GM19455 (cell line): Measurements from ENCODE around the gene SNX15.

Experiments used
- ATAC-seq: cut with Tn5 transposase; IDR thresholded peaks from one replicate; pipeline ENCODE4 v1.9.1; 2021; ENCODE audit not compliant: unreplicated experiment

The SNX15 gene

GRCh38 chr11:65055538-65055937 lies 28.3 kb downstream of the SNX15 start:
- no peak for ATAC-seq

GRCh38 chr11:65056999-65057398 lies 29.8 kb downstream of the SNX15 start:
- no peak for ATAC-seq

GRCh38 chr11:65057526-65057925 lies 30.3 kb downstream of the SNX15 start:
- ATAC-seq: no peak

- ATAC-seq: no peak
Measured at GRCh38 chr11:65058012-65058411, 30.8 kb downstream of the SNX15 start.

GRCh38 chr11:65058419-65059054 lies 31.3 kb downstream of the SNX15 start, which contains the start of gene NAALADL1:
NAALADL1 (minus strand) TSS chr11:65058553; CDS start chr11:65058521, 32 bp downstream.
- no peak for ATAC-seq

GRCh38 chr11:65059523-65059922 lies 32.3 kb downstream of the SNX15 start:
- ATAC-seq: no peak

- ATAC-seq: no peak
Measured at GRCh38 chr11:65059959-65060824, 33.0 kb downstream of the SNX15 start.

- ATAC-seq: no peak
Measured at GRCh38 chr11:65060913-65061408, 33.7 kb downstream of the SNX15 start.

- no peak for ATAC-seq
Measured at GRCh38 chr11:65063532-65063931, 36.3 kb downstream of the SNX15 start.

- no peak for ATAC-seq
Measured at GRCh38 chr11:65064847-65065240, 37.6 kb downstream of the SNX15 start.

GRCh38 chr11:65065851-65066250 lies 38.6 kb downstream of the SNX15 start:
- ATAC-seq: no peak

GRCh38 chr11:65066315-65066714 lies 39.1 kb downstream of the SNX15 start:
- ATAC-seq: no peak

GRCh38 chr11:65066805-65067291 lies 39.6 kb downstream of the SNX15 start:
- no peak for ATAC-seq

GRCh38 chr11:65067446-65067845 lies 40.2 kb downstream of the SNX15 start:
- ATAC-seq: no peak

- ATAC-seq: no peak
Measured at GRCh38 chr11:65069217-65069616, 42.0 kb downstream of the SNX15 start.

GRCh38 chr11:65071907-65072630 lies 44.8 kb downstream of the SNX15 start:
- ATAC-seq: no peak

- no peak for ATAC-seq
Measured at GRCh38 chr11:65072631-65072966, 45.4 kb downstream of the SNX15 start.

- no peak for ATAC-seq
Measured at GRCh38 chr11:65077451-65077850, 50.2 kb downstream of the SNX15 start.

GRCh38 chr11:65078151-65078550 lies 50.9 kb downstream of the SNX15 start:
- ATAC-seq: no peak

- no peak for ATAC-seq
Measured at GRCh38 chr11:65078786-65079342, 51.6 kb downstream of the SNX15 start.
